Midbrain (tissue), 1 donor: ENCODE measurements around the gene IPPK.
"Not testable (repeated sequence)": the region's sequence is repeated elsewhere in the genome, so short reads cannot be mapped to it uniquely, and the experiment has no call there.

Experiments used
- DNase-seq: peaks from one replicate; lab custom pipeline; 2025; lab: John Stamatoyannopoulos, UW

Gene IPPK

GRCh38 chr9:92592946-92593861, 76.7 kb downstream of the IPPK start:
- no peak for DNase-seq

GRCh38 chr9:92592537-92592936, 77.4 kb downstream of the IPPK start:
- no peak for DNase-seq

- no peak for DNase-seq
Observed at GRCh38 chr9:92590377-92590776, 79.6 kb downstream of the IPPK start.

GRCh38 chr9:92589923-92590322, 80.0 kb downstream of the IPPK start:
- no peak for DNase-seq

- DNase-seq = no peak
Observed at GRCh38 chr9:92576175-92576574, 93.8 kb downstream of the IPPK start.

- DNase-seq = not testable (repeated sequence)
Observed at GRCh38 chr9:92573612-92574011, 96.3 kb downstream of the IPPK start.

GRCh38 chr9:92571871-92572270, 98.1 kb downstream of the IPPK start:
- DNase-seq = not testable (repeated sequence)

- DNase-seq = no peak
Observed at GRCh38 chr9:92564982-92565381, 104.9 kb downstream of the IPPK start.

GRCh38 chr9:92564504-92564903, 105.4 kb downstream of the IPPK start:
- no peak for DNase-seq
